K562 (cell line): ENCODE results near the gene GRIN2A.

Experiments used
- NCOA4 ChIP-seq: fragments of 450-650 bp; IDR thresholded peaks from 2 replicates; pipeline ENCODE4 v1.6.1; 2018; ENCODE audit warnings: mild to moderate bottlenecking; ENCODE audit not compliant: partially characterized antibody
- POLR3G ChIP-seq: IDR thresholded peaks from 2 replicates; pipeline ENCODE4 v1.6.1; 2011; ENCODE audit not compliant: insufficient read length, insufficient replicate concordance; ENCODE audit errors: extremely low read depth
- SIN3A ChIP-seq, 2 experiments: fragments of 150-350 bp in 1 of 2; IDR thresholded peaks; 2 replicates each; pipeline ENCODE4 v1.6.1; 2011 to 2016; ENCODE audit warnings: borderline replicate concordance in 2 of 2, low read depth in 2 of 2, low read length in 2 of 2, mild to moderate bottlenecking in 2 of 2, moderate library complexity in 2 of 2; ENCODE audit not compliant: control insufficient read depth in 1 of 2
- SNRNP70 ChIP-seq: fragments of 200-400 bp; formaldehyde crosslinking; optimal IDR thresholded peaks from 2 replicates; pipeline ENCODE3; 2017; ENCODE audit warnings: low read depth, low read length
- SRSF9 ChIP-seq: fragments of 200-400 bp; formaldehyde crosslinking; IDR thresholded peaks from 2 replicates; pipeline ENCODE4 v1.6.1; 2017; ENCODE audit warnings: low read depth, low read length, borderline replicate concordance
- ZNF23 ChIP-seq: fragments of 250-450 bp; sonication (Bioruptor Pico); IDR thresholded peaks from 2 replicates; pipeline ENCODE4 v1.4.0; 2020; ENCODE audit warnings: mild to moderate bottlenecking
- ZNF354B ChIP-seq: fragments of 250-450 bp; sonication (Bioruptor Pico); IDR thresholded peaks from 2 replicates; pipeline ENCODE4 v1.4.0; 2020
- TF ChIP-seq, protein P1 (sequence below): sonication (generic); formaldehyde crosslinking; IDR thresholded peaks from 2 replicates; pipeline ENCODE4 v1.5.0; 2020; ENCODE audit warnings: missing genetic modification reagents
- TF ChIP-seq, protein P2 (sequence below), 2 experiments: IDR thresholded peaks; 2 replicates each; pipeline ENCODE4 v1.6.1; 2011; ENCODE audit warnings: borderline replicate concordance in 1 of 2, control low read depth in 1 of 2, low read depth in 1 of 2, low read length in 1 of 2, mild to moderate bottlenecking in 1 of 2, mixed read lengths in 1 of 2, moderate library complexity in 1 of 2; ENCODE audit not compliant: insufficient read depth in 1 of 2, insufficient read length in 1 of 2, poor library complexity in 1 of 2, severe bottlenecking in 1 of 2; ENCODE audit errors: extremely low read depth in 1 of 2
- TF ChIP-seq, protein P3 (sequence below), 2 experiments: fragments of 450-650 bp in 1 of 2; sonication (generic) in 1 of 2; formaldehyde crosslinking in 1 of 2; IDR thresholded peaks; 2 replicates each; pipeline versions ENCODE4 v1.7.1 to v1.9.0; 2016 to 2022; ENCODE audit warnings: inconsistent platforms in 1 of 2, mild to moderate bottlenecking in 1 of 2, missing genetic modification reagents in 1 of 2
- TF ChIP-seq, protein P4 (sequence below), 3 experiments: IDR thresholded peaks in 2 of 3; conservative IDR thresholded peaks in 1 of 3; 2 replicates each; pipeline ENCODE4 v1.5.1; 2011 to 2012; ENCODE audit warnings: low read length in 3 of 3, mild to moderate bottlenecking in 3 of 3, control low read depth in 2 of 3, improper control_type of control experiment in 1 of 3, inconsistent platforms in 1 of 3, low read depth in 1 of 3, mixed read lengths in 1 of 3, moderate library complexity in 1 of 3; ENCODE audit not compliant: insufficient read depth in 2 of 3

DNA sequence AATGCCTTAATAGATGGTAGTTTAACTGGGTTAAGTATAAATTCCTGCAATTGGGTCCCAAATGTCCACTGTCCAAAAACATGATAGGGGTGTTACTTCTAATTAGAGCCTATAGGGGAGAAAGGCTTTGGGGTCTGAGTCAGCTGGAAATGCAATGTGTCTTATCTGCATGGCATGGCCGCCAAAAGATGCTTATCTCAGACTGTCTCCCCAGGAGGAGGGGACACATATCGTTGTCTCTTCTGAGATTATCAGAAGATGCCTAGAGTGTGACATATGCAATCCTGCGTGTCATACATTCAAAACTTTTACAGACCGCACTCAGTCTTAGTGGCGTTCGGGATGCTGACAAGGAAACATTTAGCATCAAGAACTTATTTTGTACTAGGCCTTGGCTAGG, 442.9 kb downstream of the GRIN2A start:
- no peak for TF ChIP-seq SNRNP70
- TF ChIP-seq, protein P1, sequence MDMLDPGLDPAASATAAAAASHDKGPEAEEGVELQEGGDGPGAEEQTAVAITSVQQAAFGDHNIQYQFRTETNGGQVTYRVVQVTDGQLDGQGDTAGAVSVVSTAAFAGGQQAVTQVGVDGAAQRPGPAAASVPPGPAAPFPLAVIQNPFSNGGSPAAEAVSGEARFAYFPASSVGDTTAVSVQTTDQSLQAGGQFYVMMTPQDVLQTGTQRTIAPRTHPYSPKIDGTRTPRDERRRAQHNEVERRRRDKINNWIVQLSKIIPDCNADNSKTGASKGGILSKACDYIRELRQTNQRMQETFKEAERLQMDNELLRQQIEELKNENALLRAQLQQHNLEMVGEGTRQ (CRISPR knock-in tag): no peak
- TF ChIP-seq SRSF9: no peak
- TF ChIP-seq ZNF354B (CRISPR knock-in tag): no peak
- TF ChIP-seq, protein P2, sequence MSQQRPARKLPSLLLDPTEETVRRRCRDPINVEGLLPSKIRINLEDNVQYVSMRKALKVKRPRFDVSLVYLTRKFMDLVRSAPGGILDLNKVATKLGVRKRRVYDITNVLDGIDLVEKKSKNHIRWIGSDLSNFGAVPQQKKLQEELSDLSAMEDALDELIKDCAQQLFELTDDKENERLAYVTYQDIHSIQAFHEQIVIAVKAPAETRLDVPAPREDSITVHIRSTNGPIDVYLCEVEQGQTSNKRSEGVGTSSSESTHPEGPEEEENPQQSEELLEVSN (IDR thresholded peaks at IDR 0.05; ENCODE audit: borderline replicate concordance in 1 of 2, extremely low read depth in 1 of 2, insufficient read depth in 1 of 2, insufficient read length in 1 of 2, low read depth in 1 of 2, low read length in 1 of 2, poor library complexity in 1 of 2, severe bottlenecking in 1 of 2): no peak
- TF ChIP-seq ZNF23: no peak
- TF ChIP-seq, protein P3, sequence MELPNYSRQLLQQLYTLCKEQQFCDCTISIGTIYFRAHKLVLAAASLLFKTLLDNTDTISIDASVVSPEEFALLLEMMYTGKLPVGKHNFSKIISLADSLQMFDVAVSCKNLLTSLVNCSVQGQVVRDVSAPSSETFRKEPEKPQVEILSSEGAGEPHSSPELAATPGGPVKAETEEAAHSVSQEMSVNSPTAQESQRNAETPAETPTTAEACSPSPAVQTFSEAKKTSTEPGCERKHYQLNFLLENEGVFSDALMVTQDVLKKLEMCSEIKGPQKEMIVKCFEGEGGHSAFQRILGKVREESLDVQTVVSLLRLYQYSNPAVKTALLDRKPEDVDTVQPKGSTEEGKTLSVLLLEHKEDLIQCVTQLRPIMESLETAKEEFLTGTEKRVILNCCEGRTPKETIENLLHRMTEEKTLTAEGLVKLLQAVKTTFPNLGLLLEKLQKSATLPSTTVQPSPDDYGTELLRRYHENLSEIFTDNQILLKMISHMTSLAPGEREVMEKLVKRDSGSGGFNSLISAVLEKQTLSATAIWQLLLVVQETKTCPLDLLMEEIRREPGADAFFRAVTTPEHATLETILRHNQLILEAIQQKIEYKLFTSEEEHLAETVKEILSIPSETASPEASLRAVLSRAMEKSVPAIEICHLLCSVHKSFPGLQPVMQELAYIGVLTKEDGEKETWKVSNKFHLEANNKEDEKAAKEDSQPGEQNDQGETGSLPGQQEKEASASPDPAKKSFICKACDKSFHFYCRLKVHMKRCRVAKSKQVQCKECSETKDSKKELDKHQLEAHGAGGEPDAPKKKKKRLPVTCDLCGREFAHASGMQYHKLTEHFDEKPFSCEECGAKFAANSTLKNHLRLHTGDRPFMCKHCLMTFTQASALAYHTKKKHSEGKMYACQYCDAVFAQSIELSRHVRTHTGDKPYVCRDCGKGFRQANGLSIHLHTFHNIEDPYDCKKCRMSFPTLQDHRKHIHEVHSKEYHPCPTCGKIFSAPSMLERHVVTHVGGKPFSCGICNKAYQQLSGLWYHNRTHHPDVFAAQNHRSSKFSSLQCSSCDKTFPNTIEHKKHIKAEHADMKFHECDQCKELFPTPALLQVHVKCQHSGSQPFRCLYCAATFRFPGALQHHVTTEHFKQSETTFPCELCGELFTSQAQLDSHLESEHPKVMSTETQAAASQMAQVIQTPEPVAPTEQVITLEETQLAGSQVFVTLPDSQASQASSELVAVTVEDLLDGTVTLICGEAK (IDR thresholded peaks at IDR 0.05): no peak
- TF ChIP-seq, protein P3 (CRISPR knock-in tag; IDR thresholded peaks at IDR 0.05): no peak
- TF ChIP-seq SIN3A (IDR thresholded peaks at IDR 0.05; ENCODE audit: borderline replicate concordance in 2 of 2, control insufficient read depth in 1 of 2, low read depth in 2 of 2, low read length in 2 of 2): no peak
- TF ChIP-seq, protein P4, sequence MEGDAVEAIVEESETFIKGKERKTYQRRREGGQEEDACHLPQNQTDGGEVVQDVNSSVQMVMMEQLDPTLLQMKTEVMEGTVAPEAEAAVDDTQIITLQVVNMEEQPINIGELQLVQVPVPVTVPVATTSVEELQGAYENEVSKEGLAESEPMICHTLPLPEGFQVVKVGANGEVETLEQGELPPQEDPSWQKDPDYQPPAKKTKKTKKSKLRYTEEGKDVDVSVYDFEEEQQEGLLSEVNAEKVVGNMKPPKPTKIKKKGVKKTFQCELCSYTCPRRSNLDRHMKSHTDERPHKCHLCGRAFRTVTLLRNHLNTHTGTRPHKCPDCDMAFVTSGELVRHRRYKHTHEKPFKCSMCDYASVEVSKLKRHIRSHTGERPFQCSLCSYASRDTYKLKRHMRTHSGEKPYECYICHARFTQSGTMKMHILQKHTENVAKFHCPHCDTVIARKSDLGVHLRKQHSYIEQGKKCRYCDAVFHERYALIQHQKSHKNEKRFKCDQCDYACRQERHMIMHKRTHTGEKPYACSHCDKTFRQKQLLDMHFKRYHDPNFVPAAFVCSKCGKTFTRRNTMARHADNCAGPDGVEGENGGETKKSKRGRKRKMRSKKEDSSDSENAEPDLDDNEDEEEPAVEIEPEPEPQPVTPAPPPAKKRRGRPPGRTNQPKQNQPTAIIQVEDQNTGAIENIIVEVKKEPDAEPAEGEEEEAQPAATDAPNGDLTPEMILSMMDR (IDR thresholded peaks at IDR 0.05 in 2 of 3, conservative IDR thresholded peaks at IDR 0.05 in 1 of 3; ENCODE audit: insufficient read depth in 2 of 3, low read depth in 1 of 3, low read length in 3 of 3): no peak
- TF ChIP-seq NCOA4: no peak
- no peak for TF ChIP-seq POLR3G
